SK-N-MC (cell line): ENCODE measurements around the gene LRG1.

ENCODE experiments used
- DNase-seq: peaks from one replicate; pipeline ENCODE4 v3.0.0-alpha.2; 2011; ENCODE audit warnings: low read depth, low spot score
- H3K27ac ChIP-seq: fragments of 200-600 bp; sonication (generic); 2 replicates; pipeline ENCODE4 v1.5.1; 2016; ENCODE audit warnings: mixed run types
- H3K36me3 ChIP-seq: fragments of 200-600 bp; sonication (generic); 2 replicates; pipeline ENCODE4 v1.6.1; 2017; ENCODE audit warnings: antibody characterized with exemption, low read length, mixed read lengths; ENCODE audit not compliant: insufficient read depth
- H3K4me3 ChIP-seq: fragments of 200-600 bp; sonication (generic); 2 replicates; pipeline ENCODE4 v1.5.1; 2016
- H3K9ac ChIP-seq: fragments of 200-600 bp; sonication (generic); 2 replicates; pipeline ENCODE4 v1.8.0; 2017; ENCODE audit warnings: mixed run types, mixed read lengths; ENCODE audit not compliant: insufficient read length
- H3K9me3 ChIP-seq: fragments of 200-600 bp; sonication (generic); 2 replicates; pipeline ENCODE4 v1.6.1; 2017; ENCODE audit warnings: low read depth, mild to moderate bottlenecking, antibody characterized with exemption, low read length, moderate library complexity, mixed read lengths
- EZH2 ChIP-seq: fragments of 200-600 bp; sonication (generic); IDR thresholded peaks from one replicate; pipeline ENCODE4 v1.6.1; 2017; ENCODE audit warnings: antibody characterized with exemption
- FOXP2 ChIP-seq: optimal IDR thresholded peaks from 2 replicates; pipeline ENCODE3; 2011; ENCODE audit warnings: mild to moderate bottlenecking, moderate library complexity; ENCODE audit not compliant: insufficient read depth; ENCODE audit errors: extremely low read length, control extremely low read depth
- POLR2AphosphoS5 ChIP-seq: IDR thresholded peaks from 2 replicates; pipeline ENCODE4 v1.6.1; 2012; ENCODE audit warnings: mild to moderate bottlenecking, low read depth, low read length, borderline replicate concordance

Gene LRG1

GRCh38 chr19:4556597-4557127, 16.8 kb upstream of the LRG1 start:
- no peaks in the 10 kb centered on the region for H3K36me3 ChIP-seq
- H3K27ac ChIP-seq: no peak overlapping the region
- H3K9me3 ChIP-seq: no peaks in the 10 kb centered on the region
- TF ChIP-seq FOXP2 (no peak), POLR2AphosphoS5 (no peak), EZH2 (no peak)
- no peak overlapping the region for H3K9ac ChIP-seq
- peak overlapping the region; percentile 60 for H3K4me3 ChIP-seq
- no peak for DNase-seq

- no peaks in the 10 kb centered on the region for H3K9me3 ChIP-seq
- H3K4me3 ChIP-seq: peak overlapping the region; percentile 60
- H3K36me3 ChIP-seq: no peaks in the 10 kb centered on the region
- TF ChIP-seq EZH2: no peak
- peak; percentile 25 for TF ChIP-seq FOXP2
- no peak for TF ChIP-seq POLR2AphosphoS5
- no peak overlapping the region for H3K9ac ChIP-seq
- no peak for DNase-seq
- H3K27ac ChIP-seq: no peak overlapping the region
These were observed 16.1 kb upstream of the LRG1 start for GRCh38 chr19:4555657-4556561.

GRCh38 chr19:4554717-4555116, 14.9 kb upstream of the LRG1 start:
- no peak for DNase-seq
- H3K4me3 ChIP-seq: no peak overlapping the region
- no peak overlapping the region for H3K27ac ChIP-seq
- TF ChIP-seq POLR2AphosphoS5 (no peak), FOXP2 (no peak), EZH2 (no peak)
- no peaks in the 10 kb centered on the region for H3K36me3 ChIP-seq
- H3K9me3 ChIP-seq: no peaks in the 10 kb centered on the region
- H3K9ac ChIP-seq: no peak overlapping the region

- no peak for TF ChIP-seq POLR2AphosphoS5
- no peak for TF ChIP-seq EZH2
- no peak for TF ChIP-seq FOXP2
- Histone ChIP-seq H3K36me3 (no peaks in the 10 kb centered on the region), H3K4me3 (no peak overlapping the region), H3K27ac (no peak overlapping the region), H3K9me3 (no peaks in the 10 kb centered on the region), H3K9ac (no peak overlapping the region)
- no peak for DNase-seq
These were observed 13.9 kb upstream of the LRG1 start for GRCh38 chr19:4553775-4554174.

GRCh38 chr19:4553092-4553695, 13.4 kb upstream of the LRG1 start:
- no peaks in the 10 kb centered on the region for H3K36me3 ChIP-seq
- no peak for TF ChIP-seq FOXP2
- no peaks in the 10 kb centered on the region for H3K9me3 ChIP-seq
- no peak overlapping the region for H3K4me3 ChIP-seq
- H3K9ac ChIP-seq: no peak overlapping the region
- H3K27ac ChIP-seq: no peak overlapping the region
- no peak for DNase-seq

- Histone ChIP-seq H3K9me3 (no peaks in the 10 kb centered on the region), H3K4me3 (no peak overlapping the region), H3K9ac (no peak overlapping the region), H3K36me3 (no peaks in the 10 kb centered on the region), H3K27ac (no peak overlapping the region)
- TF ChIP-seq POLR2AphosphoS5 (no peak), FOXP2 (no peak), EZH2 (no peak)
- no peak for DNase-seq
These were observed 12.6 kb upstream of the LRG1 start for GRCh38 chr19:4552525-4552819.

- H3K36me3 ChIP-seq: no peaks in the 10 kb centered on the region
- no peak overlapping the region for H3K4me3 ChIP-seq
- H3K9ac ChIP-seq: no peak overlapping the region
- no peak for DNase-seq
- TF ChIP-seq POLR2AphosphoS5 (no peak), EZH2 (no peak), FOXP2 (no peak)
- no peaks in the 10 kb centered on the region for H3K9me3 ChIP-seq
- H3K27ac ChIP-seq: no peak overlapping the region
These were observed 10.7 kb upstream of the LRG1 start for GRCh38 chr19:4550479-4551050.

- DNase-seq: no peak
- no peak overlapping the region for H3K4me3 ChIP-seq
- H3K27ac ChIP-seq: no peak overlapping the region
- no peak overlapping the region for H3K9ac ChIP-seq
- H3K9me3 ChIP-seq: no peaks in the 10 kb centered on the region
- no peak for TF ChIP-seq EZH2
- TF ChIP-seq POLR2AphosphoS5: no peak
- no peak for TF ChIP-seq FOXP2
- no peaks in the 10 kb centered on the region for H3K36me3 ChIP-seq
These were observed 10.2 kb upstream of the LRG1 start for GRCh38 chr19:4550018-4550417.
